Measurements from ENCODE around the gene PTPN14. TPM values are rescaled to one million over a fixed set of nuclear protein-coding genes. Genes with fewer than 3 reads are reported as not detected.

PTPN14 gene
- total RNA-seq, 1 experiment from 2014 or later, result 209 TPM

GRCh38 chr1:214337511-214337910 is 213.9 kb downstream of the PTPN14 start:
- ATAC-seq, result no peak
- no peak overlapping the region for H3K4me3 ChIP-seq (ENCODE audit: low read depth in 2 of 2, low read length in 2 of 2)

GRCh38 chr1:214337015-214337414 is 214.4 kb downstream of the PTPN14 start:
- Histone ChIP-seq H3K36me3 (ENCODE audit: control insufficient read depth, insufficient read depth, low read length) (no peaks in the 10 kb centered on the region; the same call in 1 of the 2 replicates), H3K4me1 (ENCODE audit: control insufficient read depth, insufficient read depth, low read length) (peaks cover 23% of the 10 kb centered on the region), H3K9me3 (ENCODE audit: control insufficient read depth, insufficient read depth, low read depth, low read length) (no peaks in the 10 kb centered on the region), H3K27ac (ENCODE audit: low read length) (no peak overlapping the region), H3K4me3 (ENCODE audit: low read depth in 2 of 2, low read length in 2 of 2) (no peak overlapping the region), H3K27me3 (ENCODE audit: control insufficient read depth, insufficient read depth, low read length) (no peaks in the 10 kb centered on the region)
- DNase-seq (ENCODE audit: low read depth, low spot score), result no peak
- in situ Hi-C loops (cut with HindIII; ENCODE audit: low pct_unique_long_range_greater_than_20kb, low sequenced_read_pairs), result no loop called here
- no peak for ATAC-seq
- ChIA-PET POLR2A (no interaction called here), CTCF (no interaction called here)
- TF ChIP-seq POLR2AphosphoS5 (IDR thresholded peaks at IDR 0.05; ENCODE audit: low read depth, low read length) (no peak), REST (IDR thresholded peaks at IDR 0.05; ENCODE audit: insufficient read depth in 1 of 2, low read depth in 2 of 2, low read length in 1 of 2) (no peak), SIN3A (IDR thresholded peaks at IDR 0.05; ENCODE audit: borderline replicate concordance, insufficient read depth, low read depth, low read length) (no peak), TCF7L2 (IDR thresholded peaks at IDR 0.05; ENCODE audit: low read depth, low read length) (no peak), CTCF (IDR thresholded peaks at IDR 0.05) (peak; percentile 19; the same call in 1 of the 2 replicates)
- BruUV-seq (replicated peaks), result no TSS peak
- intact Hi-C loops (cut with micrococcal nuclease; ENCODE audit: unreplicated experiment), result no loop called here

More at GRCh38 chr1:214337511-214337910, 213.9 kb downstream of the PTPN14 start:
- no peak overlapping the region for H3K27ac ChIP-seq (ENCODE audit: low read length)
- H3K4me1 ChIP-seq (ENCODE audit: control insufficient read depth, insufficient read depth, low read length), result peaks cover 21% of the 10 kb centered on the region
- ChIA-PET POLR2A (no interaction called here), CTCF (no interaction called here)
- H3K9me3 ChIP-seq (ENCODE audit: control insufficient read depth, insufficient read depth, low read depth, low read length), result no peaks in the 10 kb centered on the region
- TF ChIP-seq SIN3A (IDR thresholded peaks at IDR 0.05; ENCODE audit: borderline replicate concordance, insufficient read depth, low read depth, low read length), result no peak
- no peak for TF ChIP-seq CTCF (IDR thresholded peaks at IDR 0.05)
- TF ChIP-seq TCF7L2 (IDR thresholded peaks at IDR 0.05; ENCODE audit: low read depth, low read length), result no peak
- TF ChIP-seq REST (IDR thresholded peaks at IDR 0.05; ENCODE audit: insufficient read depth in 1 of 2, low read depth in 2 of 2, low read length in 1 of 2), result no peak
- 0 out of 2 replicates have a peak, but pooled peaks have one; percentile 35 for TF ChIP-seq POLR2AphosphoS5 (IDR thresholded peaks at IDR 0.05; ENCODE audit: low read depth, low read length)
- in situ Hi-C loops (cut with HindIII; ENCODE audit: low pct_unique_long_range_greater_than_20kb, low sequenced_read_pairs) (no loop called here), intact Hi-C loops (cut with micrococcal nuclease; ENCODE audit: unreplicated experiment) (no loop called here)
- BruUV-seq (replicated peaks), result no TSS peak
- no peaks in the 10 kb centered on the region; the same call in 1 of the 2 replicates for H3K36me3 ChIP-seq (ENCODE audit: control insufficient read depth, insufficient read depth, low read length)
- no peaks in the 10 kb centered on the region for H3K27me3 ChIP-seq (ENCODE audit: control insufficient read depth, insufficient read depth, low read length)
- no peak for DNase-seq (ENCODE audit: low read depth, low spot score)

Measured in Panc1 (cell line).